HCT116 (cell line): Measurements from ENCODE around the gene FBXW2. TPM values are rescaled to one million over a fixed set of nuclear protein-coding genes. Genes with fewer than 3 reads are reported as not detected.

Experiments
- ATAC-seq: fragments of 200-7000 bp; cut with Tn5 transposase; 2 replicates; pipeline ENCODE4 v1.9.1; 2020; ENCODE audit warnings: mild to moderate bottlenecking, moderate library complexity
- BruUV-seq: library from RNA; stranded (reverse); fragments of 400-500 nt; replicated peaks from 2 replicates; lab custom pipeline; 2021; lab: Mats Ljungman, UMichigan
- CTCF ChIA-PET: fragments of 300-600 bp; sonication (Branson Sonifier 250); formaldehyde crosslinking; loops from one replicate; lab custom pipeline; 2021; ENCODE audit warnings: antibody characterized with exemption; lab: Charles Lee
- POLR2A ChIA-PET: fragments of 300-600, 350-600 bp; sonication (Branson Sonifier 250); formaldehyde crosslinking; loops from one replicate; lab custom pipeline; 2021; ENCODE audit warnings: antibody characterized with exemption; lab: Charles Lee
- RAD21 ChIA-PET, 2 experiments: fragments of 300-600 bp; sonication (Branson Sonifier 250); formaldehyde crosslinking; loops; one replicate each; lab custom pipeline; 2023; ENCODE audit warnings: low total read pairs in 2 of 2; ENCODE audit not compliant: uncharacterized antibody in 2 of 2, unreplicated experiment in 2 of 2, low non-redundant PET in 1 of 2; lab: Charles Lee
- DNase-seq: peaks from one replicate; pipeline ENCODE4 v3.0.0-alpha.2; 2010; ENCODE audit warnings: low read depth, low spot score
- H2AFZ ChIP-seq: fragments of 200-600 bp; shearing (Covaris generic), sonication (generic); 2 replicates; pipeline ENCODE4 v1.6.1; 2017; ENCODE audit warnings: low read depth, mixed run types, mixed read lengths, antibody characterized with exemption, low read length; ENCODE audit not compliant: poor library complexity, severe bottlenecking
- H3K27ac ChIP-seq: 2 replicates; pipeline ENCODE4 v1.5.1; 2012; ENCODE audit warnings: low read depth, low read length
- H3K27me3 ChIP-seq: fragments of 200-600 bp; sonication (generic); 2 replicates; pipeline ENCODE4 v1.6.1; 2016; ENCODE audit warnings: mixed run types, low read length, mixed read lengths; ENCODE audit not compliant: insufficient read depth
- H3K36me3 ChIP-seq, 2 experiments: fragments of 200-500 bp in 1 of 2; fragments of 200-600 bp in 1 of 2; sonication (Bioruptor generic) in 1 of 2; sonication (generic) in 1 of 2; 2 replicates each; pipeline versions ENCODE4 v1.5.1 to v1.6.1; 2014 to 2016; ENCODE audit warnings: low read length in 2 of 2, inconsistent platforms in 1 of 2, mixed read lengths in 1 of 2, mixed run types in 1 of 2; ENCODE audit not compliant: insufficient read depth in 2 of 2, control insufficient read depth in 1 of 2
- H3K4me1 ChIP-seq, 2 experiments: fragments of 200-600 bp in 1 of 2; sonication (generic) in 1 of 2; 2 replicates each; pipeline versions ENCODE4 v1.5.1 to v1.6.1; 2012 to 2017; ENCODE audit warnings: low read length in 2 of 2, inconsistent platforms in 1 of 2, mild to moderate bottlenecking in 1 of 2, mixed read lengths in 1 of 2, mixed run types in 1 of 2, moderate library complexity in 1 of 2; ENCODE audit not compliant: insufficient read depth in 2 of 2, control insufficient read depth in 1 of 2
- H3K4me2 ChIP-seq: fragments of 200-600 bp; sonication (generic); 2 replicates; pipeline ENCODE4 v1.6.1; 2017; ENCODE audit warnings: mixed run types, low read length, mixed read lengths
- H3K4me3 ChIP-seq, 2 experiments: fragments of 200-600 bp in 1 of 2; sonication (generic) in 1 of 2; replicated peaks in 1 of 2; 2 replicates each; pipeline ENCODE4 v1.5.1; 2011 to 2016; ENCODE audit warnings: low read length in 2 of 2, control low read depth in 1 of 2, low read depth in 1 of 2, mild to moderate bottlenecking in 1 of 2, mixed read lengths in 1 of 2, mixed run types in 1 of 2
- H3K79me2 ChIP-seq: fragments of 200-600 bp; sonication (generic); 2 replicates; pipeline ENCODE4 v1.6.1; 2017; ENCODE audit warnings: mild to moderate bottlenecking, mixed run types, low read length, moderate library complexity, mixed read lengths; ENCODE audit not compliant: insufficient read depth
- H3K9ac ChIP-seq: fragments of 200-600 bp; sonication (generic); 2 replicates; pipeline ENCODE4 v1.6.1; 2016; ENCODE audit warnings: low read length, mixed read lengths
- H3K9me2 ChIP-seq: fragments of 200-600 bp; sonication (generic), shearing (Covaris generic); 2 replicates; pipeline ENCODE4 v1.6.1; 2017; ENCODE audit warnings: mixed run types, mild to moderate bottlenecking, moderate library complexity; ENCODE audit not compliant: insufficient read depth
- H3K9me3 ChIP-seq, 2 experiments: fragments of 200-500 bp in 1 of 2; fragments of 200-600 bp in 1 of 2; sonication (Bioruptor generic) in 1 of 2; sonication (generic) in 1 of 2; 2 replicates each; pipeline ENCODE4 v1.6.1; 2014 to 2017; ENCODE audit warnings: low read length in 2 of 2, mixed read lengths in 2 of 2, inconsistent platforms in 1 of 2, low read depth in 1 of 2, mild to moderate bottlenecking in 1 of 2, mixed run types in 1 of 2, moderate library complexity in 1 of 2; ENCODE audit not compliant: control insufficient read depth in 1 of 2, insufficient read depth in 1 of 2
- H4K20me1 ChIP-seq: fragments of 200-600 bp; sonication (generic), shearing (Covaris generic); 2 replicates; pipeline ENCODE4 v1.6.1; 2017; ENCODE audit warnings: mixed run types, mild to moderate bottlenecking, moderate library complexity; ENCODE audit not compliant: insufficient read depth
- CEBPB ChIP-seq: IDR thresholded peaks from 2 replicates; pipeline ENCODE4 v1.6.1; 2012; ENCODE audit warnings: low read depth
- EZH2 ChIP-seq: fragments of 200-600 bp; sonication (generic); IDR thresholded peaks from 2 replicates; pipeline ENCODE4 v1.6.1; 2017; ENCODE audit warnings: antibody characterized with exemption, mixed run types
- FOSL1 ChIP-seq: IDR thresholded peaks from 2 replicates; pipeline ENCODE4 v1.6.1; 2012; ENCODE audit warnings: low read depth
- JUND ChIP-seq: IDR thresholded peaks from 2 replicates; pipeline ENCODE4 v1.6.1; 2012
- POLR2A ChIP-seq: IDR thresholded peaks from 2 replicates; pipeline ENCODE4 v1.7.0; 2011; ENCODE audit warnings: borderline replicate concordance; ENCODE audit not compliant: insufficient read depth, insufficient read length; ENCODE audit errors: extremely low read depth
- POLR2AphosphoS5 ChIP-seq: IDR thresholded peaks from 2 replicates; pipeline ENCODE4 v1.6.1; 2011; ENCODE audit warnings: mild to moderate bottlenecking, low read depth, low read length, moderate library complexity
- SRF ChIP-seq: IDR thresholded peaks from 2 replicates; pipeline ENCODE4 v1.6.1; 2012; ENCODE audit warnings: low read depth
- TCF7L2 ChIP-seq: IDR thresholded peaks from 2 replicates; pipeline ENCODE4 v1.7.0; 2011; ENCODE audit warnings: borderline replicate concordance, inconsistent platforms; ENCODE audit not compliant: insufficient read depth, insufficient read length; ENCODE audit errors: extremely low read depth
- YY1 ChIP-seq: IDR thresholded peaks from 2 replicates; pipeline ENCODE4 v1.6.1; 2011; ENCODE audit warnings: low read length, low read depth, moderate library complexity, mild to moderate bottlenecking; ENCODE audit not compliant: insufficient replicate concordance; ENCODE audit errors: extremely low read depth
- ZFX ChIP-seq: fragments of 450-650 bp; IDR thresholded peaks from 2 replicates; pipeline ENCODE4 v1.6.1; 2017
- ZNF274 ChIP-seq: fragments of 200-500 bp; sonication (Bioruptor generic); IDR thresholded peaks from 2 replicates; pipeline ENCODE4 v1.6.1; 2014; ENCODE audit warnings: mild to moderate bottlenecking, low read depth, low read length, inconsistent platforms
- intact Hi-C: fragments of 100-400 bp; cut with micrococcal nuclease; formaldehyde crosslinking; loops from 2 replicates; pipeline ENCODE4 v1.10.0; 2022
- total RNA-seq: library from RNA; stranded (reverse); gene quantifications from one replicate; pipeline ENCODE4 v1.2.1, GENCODE V29; 2021; ENCODE audit not compliant: unreplicated experiment
- TF ChIP-seq, protein P1 (sequence below): IDR thresholded peaks from 2 replicates; pipeline ENCODE4 v1.6.1; 2012
- TF ChIP-seq, protein P2 (sequence below): IDR thresholded peaks from 2 replicates; pipeline ENCODE4 v1.6.1; 2012; ENCODE audit warnings: low read depth
- TF ChIP-seq, protein P3 (sequence below), 3 experiments: fragments of 200-600 bp in 1 of 3; sonication (generic) in 1 of 3; IDR thresholded peaks in 2 of 3; conservative IDR thresholded peaks in 1 of 3; 2 replicates each; pipeline ENCODE4 v1.5.1; 2012 to 2017; ENCODE audit warnings: low read depth in 2 of 3, low read length in 2 of 3, antibody characterized with exemption in 1 of 3, borderline replicate concordance in 1 of 3, control low read depth in 1 of 3, mild to moderate bottlenecking in 1 of 3, mixed read lengths in 1 of 3, mixed run types in 1 of 3, moderate library complexity in 1 of 3; ENCODE audit not compliant: insufficient read depth in 1 of 3
- TF ChIP-seq, protein P4 (sequence below): IDR thresholded peaks from 2 replicates; pipeline ENCODE4 v1.6.1; 2011; ENCODE audit warnings: mild to moderate bottlenecking, low read length, moderate library complexity; ENCODE audit not compliant: insufficient replicate concordance; ENCODE audit errors: extremely low read depth
- TF ChIP-seq, protein P5 (sequence below): IDR thresholded peaks from 2 replicates; pipeline ENCODE4 v1.6.1; 2012

FBXW2 gene
- total RNA-seq, 1 experiment from 2014 or later = 59.6 TPM

DNA sequence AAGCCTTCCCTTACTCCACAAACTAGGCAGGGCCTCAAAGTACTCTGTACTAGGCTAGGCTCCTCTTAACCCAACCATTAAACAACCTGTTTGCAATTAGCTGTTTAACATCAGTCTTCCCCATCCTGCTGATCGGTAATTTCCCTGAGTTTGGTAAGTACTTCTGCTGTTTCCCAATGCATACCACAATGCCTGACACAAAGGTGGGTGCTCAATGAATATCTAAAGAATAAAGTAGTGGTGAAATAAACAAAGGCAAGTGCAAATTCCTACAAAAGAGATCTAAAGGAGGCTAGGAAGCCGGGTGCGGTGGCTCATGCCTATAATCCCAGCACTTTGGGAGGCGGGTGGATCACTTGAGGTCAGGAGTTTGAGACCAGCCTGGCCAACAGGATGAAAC is 25.0 kb downstream of the FBXW2 start:
- Histone ChIP-seq H2AFZ (no peak overlapping the region), H3K4me1 (no peaks in the 10 kb centered on the region), H3K9ac (no peak overlapping the region), H3K4me2 (no peak overlapping the region), H3K27me3 (no peaks in the 10 kb centered on the region), H3K36me3 (peaks cover 33 to 41% of the 10 kb centered on the region in 2 experiments), H3K4me3 (no peak overlapping the region), H3K9me2 (no peaks in the 10 kb centered on the region), H3K9me3 (no peaks in the 10 kb centered on the region), H3K27ac (no peak overlapping the region), H4K20me1 (no peaks in the 10 kb centered on the region), H3K79me2 (no peaks in the 10 kb centered on the region)
- ChIA-PET RAD21 (no interaction called here), CTCF (interaction anchor here (1.3 kb wide), 1 partner anchor 12 kb away, joined by 4 read pairs; no protein-coding TSS in a partner anchor), POLR2A (no interaction called here)
- ATAC-seq (no peak), DNase-seq (no peak)
- BruUV-seq = no TSS peak
- intact Hi-C loops = no loop called here
- no peak for TF ChIP-seq ZNF274
- TF ChIP-seq, protein P1, sequence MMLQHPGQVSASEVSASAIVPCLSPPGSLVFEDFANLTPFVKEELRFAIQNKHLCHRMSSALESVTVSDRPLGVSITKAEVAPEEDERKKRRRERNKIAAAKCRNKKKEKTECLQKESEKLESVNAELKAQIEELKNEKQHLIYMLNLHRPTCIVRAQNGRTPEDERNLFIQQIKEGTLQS = no peak
- TF ChIP-seq, protein P2, sequence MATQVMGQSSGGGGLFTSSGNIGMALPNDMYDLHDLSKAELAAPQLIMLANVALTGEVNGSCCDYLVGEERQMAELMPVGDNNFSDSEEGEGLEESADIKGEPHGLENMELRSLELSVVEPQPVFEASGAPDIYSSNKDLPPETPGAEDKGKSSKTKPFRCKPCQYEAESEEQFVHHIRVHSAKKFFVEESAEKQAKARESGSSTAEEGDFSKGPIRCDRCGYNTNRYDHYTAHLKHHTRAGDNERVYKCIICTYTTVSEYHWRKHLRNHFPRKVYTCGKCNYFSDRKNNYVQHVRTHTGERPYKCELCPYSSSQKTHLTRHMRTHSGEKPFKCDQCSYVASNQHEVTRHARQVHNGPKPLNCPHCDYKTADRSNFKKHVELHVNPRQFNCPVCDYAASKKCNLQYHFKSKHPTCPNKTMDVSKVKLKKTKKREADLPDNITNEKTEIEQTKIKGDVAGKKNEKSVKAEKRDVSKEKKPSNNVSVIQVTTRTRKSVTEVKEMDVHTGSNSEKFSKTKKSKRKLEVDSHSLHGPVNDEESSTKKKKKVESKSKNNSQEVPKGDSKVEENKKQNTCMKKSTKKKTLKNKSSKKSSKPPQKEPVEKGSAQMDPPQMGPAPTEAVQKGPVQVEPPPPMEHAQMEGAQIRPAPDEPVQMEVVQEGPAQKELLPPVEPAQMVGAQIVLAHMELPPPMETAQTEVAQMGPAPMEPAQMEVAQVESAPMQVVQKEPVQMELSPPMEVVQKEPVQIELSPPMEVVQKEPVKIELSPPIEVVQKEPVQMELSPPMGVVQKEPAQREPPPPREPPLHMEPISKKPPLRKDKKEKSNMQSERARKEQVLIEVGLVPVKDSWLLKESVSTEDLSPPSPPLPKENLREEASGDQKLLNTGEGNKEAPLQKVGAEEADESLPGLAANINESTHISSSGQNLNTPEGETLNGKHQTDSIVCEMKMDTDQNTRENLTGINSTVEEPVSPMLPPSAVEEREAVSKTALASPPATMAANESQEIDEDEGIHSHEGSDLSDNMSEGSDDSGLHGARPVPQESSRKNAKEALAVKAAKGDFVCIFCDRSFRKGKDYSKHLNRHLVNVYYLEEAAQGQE = no peak
- TF ChIP-seq, protein P3, sequence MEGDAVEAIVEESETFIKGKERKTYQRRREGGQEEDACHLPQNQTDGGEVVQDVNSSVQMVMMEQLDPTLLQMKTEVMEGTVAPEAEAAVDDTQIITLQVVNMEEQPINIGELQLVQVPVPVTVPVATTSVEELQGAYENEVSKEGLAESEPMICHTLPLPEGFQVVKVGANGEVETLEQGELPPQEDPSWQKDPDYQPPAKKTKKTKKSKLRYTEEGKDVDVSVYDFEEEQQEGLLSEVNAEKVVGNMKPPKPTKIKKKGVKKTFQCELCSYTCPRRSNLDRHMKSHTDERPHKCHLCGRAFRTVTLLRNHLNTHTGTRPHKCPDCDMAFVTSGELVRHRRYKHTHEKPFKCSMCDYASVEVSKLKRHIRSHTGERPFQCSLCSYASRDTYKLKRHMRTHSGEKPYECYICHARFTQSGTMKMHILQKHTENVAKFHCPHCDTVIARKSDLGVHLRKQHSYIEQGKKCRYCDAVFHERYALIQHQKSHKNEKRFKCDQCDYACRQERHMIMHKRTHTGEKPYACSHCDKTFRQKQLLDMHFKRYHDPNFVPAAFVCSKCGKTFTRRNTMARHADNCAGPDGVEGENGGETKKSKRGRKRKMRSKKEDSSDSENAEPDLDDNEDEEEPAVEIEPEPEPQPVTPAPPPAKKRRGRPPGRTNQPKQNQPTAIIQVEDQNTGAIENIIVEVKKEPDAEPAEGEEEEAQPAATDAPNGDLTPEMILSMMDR (IDR thresholded peaks at IDR 0.05 in 2 of 3, conservative IDR thresholded peaks at IDR 0.05 in 1 of 3; ENCODE audit: borderline replicate concordance in 1 of 3, insufficient read depth in 1 of 3, low read depth in 2 of 3, low read length in 2 of 3) = no peak
- TF ChIP-seq ZFX = no peak
- TF ChIP-seq EZH2 = no peak
- TF ChIP-seq, protein P4, sequence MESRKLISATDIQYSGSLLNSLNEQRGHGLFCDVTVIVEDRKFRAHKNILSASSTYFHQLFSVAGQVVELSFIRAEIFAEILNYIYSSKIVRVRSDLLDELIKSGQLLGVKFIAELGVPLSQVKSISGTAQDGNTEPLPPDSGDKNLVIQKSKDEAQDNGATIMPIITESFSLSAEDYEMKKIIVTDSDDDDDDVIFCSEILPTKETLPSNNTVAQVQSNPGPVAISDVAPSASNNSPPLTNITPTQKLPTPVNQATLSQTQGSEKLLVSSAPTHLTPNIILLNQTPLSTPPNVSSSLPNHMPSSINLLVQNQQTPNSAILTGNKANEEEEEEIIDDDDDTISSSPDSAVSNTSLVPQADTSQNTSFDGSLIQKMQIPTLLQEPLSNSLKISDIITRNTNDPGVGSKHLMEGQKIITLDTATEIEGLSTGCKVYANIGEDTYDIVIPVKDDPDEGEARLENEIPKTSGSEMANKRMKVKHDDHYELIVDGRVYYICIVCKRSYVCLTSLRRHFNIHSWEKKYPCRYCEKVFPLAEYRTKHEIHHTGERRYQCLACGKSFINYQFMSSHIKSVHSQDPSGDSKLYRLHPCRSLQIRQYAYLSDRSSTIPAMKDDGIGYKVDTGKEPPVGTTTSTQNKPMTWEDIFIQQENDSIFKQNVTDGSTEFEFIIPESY = no peak
- no peak for TF ChIP-seq TCF7L2
- no peak for TF ChIP-seq CEBPB
- TF ChIP-seq, protein P5, sequence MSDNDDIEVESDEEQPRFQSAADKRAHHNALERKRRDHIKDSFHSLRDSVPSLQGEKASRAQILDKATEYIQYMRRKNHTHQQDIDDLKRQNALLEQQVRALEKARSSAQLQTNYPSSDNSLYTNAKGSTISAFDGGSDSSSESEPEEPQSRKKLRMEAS = no peak
- TF ChIP-seq FOSL1 = no peak
- no peak for TF ChIP-seq POLR2AphosphoS5
- no peak for TF ChIP-seq POLR2A
- no peak for TF ChIP-seq SRF
- no peak for TF ChIP-seq YY1
- TF ChIP-seq JUND = no peak
